Measurements from ENCODE around the gene ALOX5.

DNA sequence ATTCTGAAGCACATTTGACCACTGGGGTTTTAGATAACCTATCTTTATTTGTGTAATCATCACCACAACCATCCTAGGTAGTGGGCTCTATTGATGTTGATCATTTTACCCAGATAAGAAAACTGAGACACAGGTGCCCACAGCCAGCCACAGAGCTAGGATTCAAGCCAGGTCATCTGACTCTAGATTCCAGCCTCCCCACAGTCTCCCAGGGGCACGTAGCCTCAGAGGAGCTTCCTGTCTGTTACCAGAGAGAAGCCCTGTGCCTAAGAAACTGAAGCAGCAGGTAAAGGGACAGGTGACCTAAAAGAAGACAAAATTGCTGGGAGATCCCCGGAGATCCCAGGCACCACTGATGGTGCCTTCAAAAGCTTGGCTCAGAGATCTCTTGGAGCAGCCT lies 55.8 kb downstream of the ALOX5 start:
- TF ChIP-seq, protein P1, sequence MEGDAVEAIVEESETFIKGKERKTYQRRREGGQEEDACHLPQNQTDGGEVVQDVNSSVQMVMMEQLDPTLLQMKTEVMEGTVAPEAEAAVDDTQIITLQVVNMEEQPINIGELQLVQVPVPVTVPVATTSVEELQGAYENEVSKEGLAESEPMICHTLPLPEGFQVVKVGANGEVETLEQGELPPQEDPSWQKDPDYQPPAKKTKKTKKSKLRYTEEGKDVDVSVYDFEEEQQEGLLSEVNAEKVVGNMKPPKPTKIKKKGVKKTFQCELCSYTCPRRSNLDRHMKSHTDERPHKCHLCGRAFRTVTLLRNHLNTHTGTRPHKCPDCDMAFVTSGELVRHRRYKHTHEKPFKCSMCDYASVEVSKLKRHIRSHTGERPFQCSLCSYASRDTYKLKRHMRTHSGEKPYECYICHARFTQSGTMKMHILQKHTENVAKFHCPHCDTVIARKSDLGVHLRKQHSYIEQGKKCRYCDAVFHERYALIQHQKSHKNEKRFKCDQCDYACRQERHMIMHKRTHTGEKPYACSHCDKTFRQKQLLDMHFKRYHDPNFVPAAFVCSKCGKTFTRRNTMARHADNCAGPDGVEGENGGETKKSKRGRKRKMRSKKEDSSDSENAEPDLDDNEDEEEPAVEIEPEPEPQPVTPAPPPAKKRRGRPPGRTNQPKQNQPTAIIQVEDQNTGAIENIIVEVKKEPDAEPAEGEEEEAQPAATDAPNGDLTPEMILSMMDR (IDR thresholded peaks at IDR 0.05), result no peak
- no peak for TF ChIP-seq POLR2A (IDR thresholded peaks at IDR 0.05)

All from body of pancreas (tissue), 4 donors.